ENCODE measurements around the gene BTBD16.

The BTBD16 gene

DNA sequence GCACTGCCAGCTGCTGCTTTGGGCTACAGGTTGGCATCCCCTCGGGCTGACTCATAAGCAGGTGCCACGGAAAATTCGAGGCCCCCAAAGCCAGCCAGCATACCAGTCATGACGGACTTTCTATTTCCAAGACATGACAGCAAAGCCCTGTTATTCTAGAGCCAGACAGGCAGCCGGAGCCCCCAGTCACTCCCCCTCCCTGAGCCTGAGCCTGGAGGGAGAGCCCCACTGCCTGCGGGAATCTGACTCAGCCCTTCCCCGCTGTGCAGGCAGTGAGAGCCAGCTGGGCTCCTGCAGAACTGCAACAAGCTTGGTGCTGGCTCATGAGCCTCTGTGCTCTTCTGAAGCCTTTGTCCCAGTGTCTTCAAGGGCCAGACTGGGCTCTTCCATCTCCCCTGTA is 15.8 kb downstream of the BTBD16 start:
- CTCF ChIA-PET, result interaction anchor here (1.7 to 2.4 kb wide), 2 partner anchors 12 to 19 kb away, joined by 7 read pairs; no protein-coding TSS in a partner anchor
- peak; percentile 55 for DNase-seq (ENCODE audit: extremely low spot score)
- POLR2A ChIA-PET, result no interaction called here
- TF ChIP-seq FOXM1 (IDR thresholded peaks at IDR 0.05; ENCODE audit: borderline replicate concordance) (no peak), BHLHE40 (IDR thresholded peaks at IDR 0.05; ENCODE audit: borderline replicate concordance) (no peak), L3MBTL2 (conservative IDR thresholded peaks at IDR 0.05) (no peak), CTBP1 (IDR thresholded peaks at IDR 0.05; ENCODE audit: borderline replicate concordance) (no peak), ELF4 (IDR thresholded peaks at IDR 0.05) (no peak), LEF1 (IDR thresholded peaks at IDR 0.05; ENCODE audit: borderline replicate concordance) (no peak), ARNT (IDR thresholded peaks at IDR 0.05) (no peak)

DNA sequence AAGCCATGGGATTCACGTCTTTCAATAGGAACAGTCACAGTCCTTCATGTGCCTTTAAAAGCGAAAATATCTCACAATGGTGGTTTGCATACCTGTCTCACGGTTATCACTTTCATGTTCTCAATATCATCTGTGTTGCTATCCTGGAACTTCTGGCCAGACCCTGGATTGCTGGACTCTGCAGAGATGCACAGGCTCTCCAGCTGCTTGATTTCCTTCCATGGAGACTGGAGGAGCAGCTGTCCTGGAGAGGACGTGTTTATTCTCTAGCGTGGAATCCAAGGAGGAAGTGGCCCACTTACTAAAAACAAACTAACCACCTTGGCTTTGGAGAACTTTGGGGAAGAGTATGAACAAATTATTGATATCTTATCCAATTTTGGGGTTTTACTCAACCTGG is 16.5 kb downstream of the BTBD16 start:
- TF ChIP-seq TARDBP (IDR thresholded peaks at IDR 0.05), result no peak
- DNase-seq (ENCODE audit: extremely low spot score), result no peak
- CTCF ChIA-PET, result interaction anchor here (1.7 to 2.4 kb wide), 2 partner anchors 11 to 20 kb away, joined by 7 read pairs; no protein-coding TSS in a partner anchor
- POLR2A ChIA-PET, result no interaction called here

- no peak for DNase-seq (ENCODE audit: extremely low spot score)
- TF ChIP-seq HDGF (IDR thresholded peaks at IDR 0.05; ENCODE audit: borderline replicate concordance), result no peak
- TF ChIP-seq LEF1 (IDR thresholded peaks at IDR 0.05; ENCODE audit: borderline replicate concordance), result no peak
- TF ChIP-seq SP1 (IDR thresholded peaks at IDR 0.05), result no peak
- ChIA-PET POLR2A (no interaction called here), CTCF (no interaction called here)
Measured at GRCh38 chr10:122288262-122288661, 17.2 kb downstream of the BTBD16 start.

DNA sequence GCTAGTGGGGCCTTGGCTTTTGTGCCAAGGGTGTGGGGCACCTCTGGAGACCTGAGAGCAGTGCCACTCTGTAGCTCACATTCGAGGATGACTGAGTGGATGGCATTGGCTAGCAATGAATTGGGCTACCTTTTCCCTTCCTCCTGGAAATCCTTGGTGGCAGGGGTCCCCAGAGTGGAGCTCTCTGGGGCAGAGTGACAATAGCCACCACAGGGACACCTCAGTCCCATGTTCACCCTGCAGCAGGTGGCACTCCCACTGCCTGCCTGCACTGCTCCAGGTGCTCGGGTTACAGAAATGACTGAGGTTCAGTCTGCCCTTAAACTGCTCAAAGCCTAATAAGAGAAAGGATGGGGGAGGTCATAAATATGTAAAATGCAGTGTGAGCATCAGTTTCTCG is 17.8 kb downstream of the BTBD16 start:
- no peak for DNase-seq (ENCODE audit: extremely low spot score)
- ChIA-PET POLR2A (no interaction called here), CTCF (no interaction called here)
- TF ChIP-seq HDGF (IDR thresholded peaks at IDR 0.05; ENCODE audit: borderline replicate concordance), result no peak
- no peak for TF ChIP-seq ELF4 (IDR thresholded peaks at IDR 0.05)
- TF ChIP-seq PKNOX1 (IDR thresholded peaks at IDR 0.05), result no peak
- TF ChIP-seq ARNT (IDR thresholded peaks at IDR 0.05), result no peak
- no peak for TF ChIP-seq FOXK2 (IDR thresholded peaks at IDR 0.05)
- TF ChIP-seq NFRKB (IDR thresholded peaks at IDR 0.05), result no peak
- no peak for TF ChIP-seq CTBP1 (IDR thresholded peaks at IDR 0.05; ENCODE audit: borderline replicate concordance)
- TF ChIP-seq TARDBP (IDR thresholded peaks at IDR 0.05), result no peak
- no peak for TF ChIP-seq FOXA1 (IDR thresholded peaks at IDR 0.05)
- TF ChIP-seq SUZ12 (IDR thresholded peaks at IDR 0.05), result no peak
- TF ChIP-seq L3MBTL2 (conservative IDR thresholded peaks at IDR 0.05), result no peak
- TF ChIP-seq SP1 (IDR thresholded peaks at IDR 0.05), result no peak

DNA sequence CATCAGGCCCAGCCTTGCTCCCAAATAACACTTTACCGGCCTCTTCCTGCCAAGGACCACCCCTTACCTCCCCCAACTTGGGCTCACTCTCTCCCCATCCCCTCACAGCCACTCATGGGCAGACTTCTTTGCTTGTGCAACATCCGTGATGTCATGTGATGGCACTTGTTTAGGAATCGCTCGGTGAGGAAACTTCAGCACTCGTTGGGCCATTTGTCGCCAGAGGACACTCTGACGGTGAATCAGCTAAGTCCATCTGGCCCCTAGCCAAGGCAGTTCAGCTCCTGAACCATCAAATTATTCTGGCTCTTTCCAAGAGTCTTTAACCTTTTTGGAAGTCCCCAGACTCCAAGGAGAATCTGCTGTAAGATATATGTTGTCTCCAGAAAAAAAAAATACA is 19.2 kb downstream of the BTBD16 start:
- ChIA-PET POLR2A (no interaction called here), CTCF (no interaction called here)
- DNase-seq (ENCODE audit: extremely low spot score), result no peak
- TF ChIP-seq PKNOX1 (IDR thresholded peaks at IDR 0.05) (no peak), TARDBP (IDR thresholded peaks at IDR 0.05) (no peak), ARNT (IDR thresholded peaks at IDR 0.05) (no peak), NFRKB (IDR thresholded peaks at IDR 0.05) (no peak), ELF4 (IDR thresholded peaks at IDR 0.05) (no peak), FOXM1 (IDR thresholded peaks at IDR 0.05; ENCODE audit: borderline replicate concordance) (no peak), FOXK2 (IDR thresholded peaks at IDR 0.05) (no peak), SUZ12 (IDR thresholded peaks at IDR 0.05) (no peak), FOXA1 (IDR thresholded peaks at IDR 0.05) (no peak), L3MBTL2 (conservative IDR thresholded peaks at IDR 0.05) (no peak), LEF1 (IDR thresholded peaks at IDR 0.05; ENCODE audit: borderline replicate concordance) (no peak), SP1 (IDR thresholded peaks at IDR 0.05) (no peak), HDGF (IDR thresholded peaks at IDR 0.05; ENCODE audit: borderline replicate concordance) (no peak)

GRCh38 chr10:122290833-122291532 is 19.9 kb downstream of the BTBD16 start:
- ChIA-PET POLR2A (no interaction called here), CTCF (no interaction called here)
- no peak for DNase-seq (ENCODE audit: extremely low spot score)
- TF ChIP-seq CTBP1 (IDR thresholded peaks at IDR 0.05; ENCODE audit: borderline replicate concordance), result no peak
- TF ChIP-seq FOXK2 (IDR thresholded peaks at IDR 0.05), result no peak
- TF ChIP-seq BHLHE40 (IDR thresholded peaks at IDR 0.05; ENCODE audit: borderline replicate concordance), result no peak
- no peak for TF ChIP-seq FOXM1 (IDR thresholded peaks at IDR 0.05; ENCODE audit: borderline replicate concordance)
- TF ChIP-seq NFRKB (IDR thresholded peaks at IDR 0.05), result no peak
- no peak for TF ChIP-seq SUZ12 (IDR thresholded peaks at IDR 0.05)
- TF ChIP-seq TARDBP (IDR thresholded peaks at IDR 0.05), result no peak
- TF ChIP-seq L3MBTL2 (conservative IDR thresholded peaks at IDR 0.05), result no peak
- TF ChIP-seq ZNF384 (IDR thresholded peaks at IDR 0.05), result no peak
- TF ChIP-seq FOXA1 (IDR thresholded peaks at IDR 0.05), result no peak
- no peak for TF ChIP-seq ARNT (IDR thresholded peaks at IDR 0.05)
- no peak for TF ChIP-seq LEF1 (IDR thresholded peaks at IDR 0.05; ENCODE audit: borderline replicate concordance)
- TF ChIP-seq HDGF (IDR thresholded peaks at IDR 0.05; ENCODE audit: borderline replicate concordance), result no peak
- no peak for TF ChIP-seq ELF4 (IDR thresholded peaks at IDR 0.05)
- no peak for TF ChIP-seq PKNOX1 (IDR thresholded peaks at IDR 0.05)
- TF ChIP-seq SP1 (IDR thresholded peaks at IDR 0.05), result no peak

DNA sequence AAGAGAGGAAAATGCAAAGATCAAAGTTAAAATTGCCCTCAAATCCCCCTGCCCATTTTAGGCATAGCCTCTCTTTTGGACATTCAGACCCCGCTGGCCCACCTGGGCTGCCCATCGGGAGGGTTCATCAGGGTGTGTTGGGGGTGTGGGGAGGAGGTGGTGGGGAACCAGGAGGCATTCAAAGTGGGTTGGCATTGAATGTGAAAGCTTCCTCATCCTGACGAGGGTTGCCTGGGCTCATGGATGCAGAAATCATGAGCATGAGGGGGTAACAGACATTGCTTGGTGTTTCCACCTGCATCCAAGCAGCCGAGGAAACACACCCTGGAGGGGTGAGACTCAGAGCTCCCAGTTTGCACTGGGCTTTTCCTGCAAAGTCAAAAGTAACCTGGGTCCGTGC is 20.6 kb downstream of the BTBD16 start:
- POLR2A ChIA-PET, result no interaction called here
- no peak for DNase-seq (ENCODE audit: extremely low spot score)
- TF ChIP-seq BHLHE40 (IDR thresholded peaks at IDR 0.05; ENCODE audit: borderline replicate concordance), result no peak
- no peak for TF ChIP-seq HDGF (IDR thresholded peaks at IDR 0.05; ENCODE audit: borderline replicate concordance)
- TF ChIP-seq SUZ12 (IDR thresholded peaks at IDR 0.05), result no peak
- no peak for TF ChIP-seq SP1 (IDR thresholded peaks at IDR 0.05)
- no peak for TF ChIP-seq CTBP1 (IDR thresholded peaks at IDR 0.05; ENCODE audit: borderline replicate concordance)
- TF ChIP-seq LEF1 (IDR thresholded peaks at IDR 0.05; ENCODE audit: borderline replicate concordance), result no peak
- CTCF ChIA-PET, result no interaction called here

All from HEK293T (cell line).